NT2/D1 (cell line): ENCODE measurements around the gene DNAAF2.
A peak's percentile ranks its signal among the peaks of the same experiment; 100 is the strongest.
"Not testable (repeated sequence)": the region's sequence is repeated elsewhere in the genome, so short reads cannot be mapped to it uniquely, and the experiment has no call there.

Experiments used
- DNase-seq: peaks from one replicate; pipeline ENCODE4 v3.0.0-alpha.2; 2011; ENCODE audit warnings: low read depth, low spot score
- H3K27me3 ChIP-seq: 2 replicates; pipeline ENCODE4 v1.6.0; 2011; ENCODE audit warnings: mild to moderate bottlenecking; ENCODE audit not compliant: insufficient read length, insufficient read depth
- H3K36me3 ChIP-seq: 2 replicates; pipeline ENCODE4 v1.6.1; 2011; ENCODE audit warnings: mild to moderate bottlenecking, low read length, mixed read lengths; ENCODE audit not compliant: insufficient read depth, insufficient read length
- H3K4me1 ChIP-seq: 2 replicates; pipeline ENCODE4 v1.5.1; 2011; ENCODE audit not compliant: insufficient read depth, insufficient read length
- H3K4me3 ChIP-seq: 2 replicates; pipeline ENCODE4 v1.5.1; 2011; ENCODE audit warnings: low read depth; ENCODE audit not compliant: insufficient read length
- H3K9ac ChIP-seq: 2 replicates; pipeline ENCODE4 v1.6.0; 2011; ENCODE audit warnings: low read depth; ENCODE audit not compliant: insufficient read length
- H3K9me3 ChIP-seq: 2 replicates; pipeline ENCODE4 v1.5.1; 2011; ENCODE audit warnings: mild to moderate bottlenecking, low read length; ENCODE audit not compliant: insufficient read depth
- SUZ12 ChIP-seq: IDR thresholded peaks from 2 replicates; pipeline ENCODE4 v1.6.1; 2011; ENCODE audit not compliant: insufficient read length, insufficient read depth; ENCODE audit errors: extremely low read depth
- YY1 ChIP-seq: IDR thresholded peaks from 2 replicates; pipeline ENCODE4 v1.6.1; 2011; ENCODE audit not compliant: insufficient read length, insufficient read depth
- ZNF274 ChIP-seq: IDR thresholded peaks from 2 replicates; pipeline ENCODE4 v1.6.1; 2011; ENCODE audit warnings: mild to moderate bottlenecking, low read depth, low read length

The DNAAF2 gene, protein sequence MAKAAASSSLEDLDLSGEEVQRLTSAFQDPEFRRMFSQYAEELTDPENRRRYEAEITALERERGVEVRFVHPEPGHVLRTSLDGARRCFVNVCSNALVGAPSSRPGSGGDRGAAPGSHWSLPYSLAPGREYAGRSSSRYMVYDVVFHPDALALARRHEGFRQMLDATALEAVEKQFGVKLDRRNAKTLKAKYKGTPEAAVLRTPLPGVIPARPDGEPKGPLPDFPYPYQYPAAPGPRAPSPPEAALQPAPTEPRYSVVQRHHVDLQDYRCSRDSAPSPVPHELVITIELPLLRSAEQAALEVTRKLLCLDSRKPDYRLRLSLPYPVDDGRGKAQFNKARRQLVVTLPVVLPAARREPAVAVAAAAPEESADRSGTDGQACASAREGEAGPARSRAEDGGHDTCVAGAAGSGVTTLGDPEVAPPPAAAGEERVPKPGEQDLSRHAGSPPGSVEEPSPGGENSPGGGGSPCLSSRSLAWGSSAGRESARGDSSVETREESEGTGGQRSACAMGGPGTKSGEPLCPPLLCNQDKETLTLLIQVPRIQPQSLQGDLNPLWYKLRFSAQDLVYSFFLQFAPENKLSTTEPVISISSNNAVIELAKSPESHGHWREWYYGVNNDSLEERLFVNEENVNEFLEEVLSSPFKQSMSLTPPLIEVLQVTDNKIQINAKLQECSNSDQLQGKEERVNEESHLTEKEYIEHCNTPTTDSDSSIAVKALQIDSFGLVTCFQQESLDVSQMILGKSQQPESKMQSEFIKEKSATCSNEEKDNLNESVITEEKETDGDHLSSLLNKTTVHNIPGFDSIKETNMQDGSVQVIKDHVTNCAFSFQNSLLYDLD

DNA sequence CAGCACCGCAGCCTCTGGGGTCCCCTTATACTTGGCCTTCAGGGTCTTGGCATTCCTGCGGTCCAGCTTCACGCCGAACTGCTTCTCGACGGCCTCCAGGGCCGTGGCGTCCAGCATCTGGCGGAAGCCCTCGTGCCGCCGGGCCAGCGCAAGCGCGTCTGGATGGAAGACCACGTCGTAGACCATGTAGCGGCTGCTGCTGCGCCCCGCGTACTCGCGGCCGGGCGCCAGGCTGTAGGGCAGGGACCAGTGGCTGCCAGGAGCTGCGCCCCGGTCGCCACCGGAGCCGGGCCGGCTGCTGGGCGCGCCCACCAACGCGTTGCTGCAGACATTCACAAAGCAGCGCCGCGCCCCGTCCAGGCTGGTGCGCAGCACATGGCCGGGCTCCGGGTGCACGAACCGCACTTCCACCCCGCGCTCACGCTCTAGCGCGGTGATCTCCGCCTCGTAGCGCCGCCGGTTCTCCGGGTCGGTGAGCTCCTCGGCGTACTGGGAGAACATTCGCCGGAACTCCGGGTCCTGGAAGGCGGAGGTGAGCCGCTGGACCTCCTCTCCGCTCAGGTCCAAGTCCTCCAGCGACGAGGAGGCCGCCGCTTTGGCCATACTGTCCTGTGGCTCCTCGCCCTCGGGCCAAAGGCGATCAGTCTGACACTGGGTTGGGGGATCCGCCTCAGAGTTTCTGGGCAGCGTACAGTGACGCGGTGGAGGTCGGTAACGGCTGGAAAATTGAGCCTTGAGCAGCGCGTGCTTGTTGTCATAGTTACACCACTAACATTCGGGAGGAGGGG lies at the start of gene DNAAF2:
Gene DNAAF2 (minus strand): TSS at position 698 of the 788 bp plus-strand sequence. CDS start 95 bp downstream, at position 603.
- peak within 1 kb of the TSS; percentile 96 for H3K4me3 ChIP-seq
- no peaks in the 10 kb centered on the region for H3K4me1 ChIP-seq
- H3K27me3 ChIP-seq, result no peaks in the 10 kb centered on the region
- no peak for TF ChIP-seq ZNF274
- TF ChIP-seq SUZ12, result no peak
- no peak for TF ChIP-seq YY1
- H3K9ac ChIP-seq, result peak within 1 kb of the TSS; percentile 99
- DNase-seq, result peak; percentile 47
- H3K36me3 ChIP-seq, result peaks cover 37% of the 10 kb centered on the region
- no peaks in the 10 kb centered on the region for H3K9me3 ChIP-seq

- Histone ChIP-seq H3K4me3 (no peak overlapping the region), H3K9me3 (no peaks in the 10 kb centered on the region), H3K36me3 (peaks cover 59% of the 10 kb centered on the region), H3K9ac (no peak overlapping the region), H3K27me3 (no peaks in the 10 kb centered on the region), H3K4me1 (no peaks in the 10 kb centered on the region)
- DNase-seq, result no peak
- TF ChIP-seq SUZ12, result no peak
- no peak for TF ChIP-seq ZNF274
- no peak for TF ChIP-seq YY1
Measured at GRCh38 chr14:49679271-49679670, 44.2 kb upstream of the DNAAF2 start.

GRCh38 chr14:49677643-49678042 lies 42.6 kb upstream of the DNAAF2 start:
- Histone ChIP-seq H3K27me3 (no peaks in the 10 kb centered on the region), H3K36me3 (peaks cover 63% of the 10 kb centered on the region), H3K4me3 (no peak overlapping the region), H3K9me3 (no peaks in the 10 kb centered on the region), H3K4me1 (no peaks in the 10 kb centered on the region), H3K9ac (no peak overlapping the region)
- TF ChIP-seq YY1 (no peak), ZNF274 (no peak), SUZ12 (no peak)
- DNase-seq, result no peak

DNA sequence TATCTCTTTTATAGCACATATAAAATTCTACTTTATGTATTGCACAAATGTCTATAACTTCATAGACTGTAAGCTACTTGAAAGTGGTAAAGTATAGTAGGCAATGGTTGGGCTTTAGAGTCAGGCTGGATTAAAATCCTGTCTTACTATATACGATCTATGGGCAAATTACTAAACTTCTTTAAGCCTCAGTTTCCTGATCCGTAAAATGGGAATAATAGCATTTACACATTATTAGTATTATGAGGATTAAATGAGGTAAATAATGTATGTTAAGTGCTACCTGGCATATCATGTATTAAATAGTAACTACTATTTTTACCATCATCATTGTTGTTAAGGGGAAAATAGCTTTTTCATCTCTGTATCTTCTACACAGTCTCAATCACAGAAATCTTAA lies 38.5 kb upstream of the DNAAF2 start:
- Histone ChIP-seq H3K4me3 (no peak overlapping the region), H3K27me3 (no peaks in the 10 kb centered on the region), H3K9me3 (no peaks in the 10 kb centered on the region), H3K4me1 (no peaks in the 10 kb centered on the region), H3K36me3 (peaks cover 49% of the 10 kb centered on the region), H3K9ac (no peak overlapping the region)
- DNase-seq, result no peak
- TF ChIP-seq ZNF274 (no peak), YY1 (no peak), SUZ12 (no peak)

GRCh38 chr14:49670475-49670874 lies 35.4 kb upstream of the DNAAF2 start:
- Histone ChIP-seq H3K9me3 (no peaks in the 10 kb centered on the region), H3K27me3 (no peaks in the 10 kb centered on the region), H3K36me3 (peaks cover 38% of the 10 kb centered on the region), H3K4me3 (no peak overlapping the region), H3K9ac (no peak overlapping the region), H3K4me1 (no peaks in the 10 kb centered on the region)
- TF ChIP-seq YY1 (no peak), SUZ12 (no peak), ZNF274 (no peak)
- DNase-seq, result no peak

- no peak overlapping the region for H3K4me3 ChIP-seq
- no peaks in the 10 kb centered on the region for H3K4me1 ChIP-seq
- no peaks in the 10 kb centered on the region for H3K9me3 ChIP-seq
- TF ChIP-seq ZNF274 (no peak), SUZ12 (no peak), YY1 (no peak)
- peaks cover 14% of the 10 kb centered on the region for H3K36me3 ChIP-seq
- no peak for DNase-seq
- no peaks in the 10 kb centered on the region for H3K27me3 ChIP-seq
- no peak overlapping the region for H3K9ac ChIP-seq
Measured at GRCh38 chr14:49659526-49660455, 24.7 kb upstream of the DNAAF2 start.

- not testable (repeated sequence) for H3K9ac ChIP-seq, DNase-seq, H3K27me3 ChIP-seq, H3K9me3 ChIP-seq, H3K4me1 ChIP-seq, H3K4me3 ChIP-seq
- peaks cover 26% of the 10 kb centered on the region for H3K36me3 ChIP-seq
Measured at GRCh38 chr14:49657500-49657899, 22.5 kb upstream of the DNAAF2 start.
